Suprapubic skin (tissue), 3 donors: Measurements from ENCODE around the gene TMPRSS11F.

Source experiments
- CTCF ChIP-seq, 2 donors: fragments of 200-600 bp in 1 of 2; fragments of 450-650 bp in 1 of 2; sonication (generic) in 1 of 2; IDR thresholded peaks; one replicate each; pipeline ENCODE4 v1.5.1; 2016 to 2019; ENCODE audit warnings: antibody characterized with exemption in 2 of 2, mild to moderate bottlenecking in 1 of 2, moderate library complexity in 1 of 2
- EP300 ChIP-seq: sonication (generic); formaldehyde crosslinking; IDR thresholded peaks from one replicate; pipeline ENCODE4 v1.6.1; 2017; ENCODE audit warnings: antibody characterized with exemption

GRCh38 chr4:68152411-68152810, 22.7 kb upstream of the TMPRSS11F start:
- TF ChIP-seq CTCF (IDR thresholded peaks at IDR 0.05) (no peak), EP300 (no peak)
